Measurements from ENCODE around the gene NPEPL1. TPM values are rescaled to one million over a fixed set of nuclear protein-coding genes. Genes with fewer than 3 reads are reported as not detected.
A peak's percentile ranks its signal among the peaks of the same experiment; 100 is the strongest.

Gene NPEPL1
- total RNA-seq, 1 donor from 2014 or later: 41.6 TPM

DNA sequence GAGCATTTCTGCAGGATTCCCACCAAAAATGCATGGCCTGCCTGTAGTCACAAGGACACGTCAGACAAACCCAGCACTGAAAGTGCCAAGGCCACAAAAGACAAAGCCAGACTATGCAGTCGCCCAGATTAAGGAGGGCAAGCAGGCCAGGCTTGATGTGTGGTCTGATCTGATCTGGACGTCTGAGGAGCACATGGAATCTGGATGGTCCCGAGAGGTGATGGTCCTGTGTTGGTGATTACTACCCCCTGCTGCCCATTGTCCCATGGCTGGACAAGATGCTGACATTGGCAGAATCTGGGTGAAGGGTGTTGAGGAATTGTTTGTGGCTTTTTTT, 17.1 kb downstream of the NPEPL1 start:
- intact Hi-C loops (cut with DNase I): no loop called here
- ATAC-seq (no peak), DNase-seq (no peak)
- Histone ChIP-seq H3K4me3 (no peak overlapping the region), H3K4me1 (no peaks in the 10 kb centered on the region), H3K9me3 (no peaks in the 10 kb centered on the region), H3K27me3 (no peaks in the 10 kb centered on the region), H3K27ac (no peak overlapping the region), H3K36me3 (peaks cover 12% of the 10 kb centered on the region)
- TF ChIP-seq, protein P1, sequence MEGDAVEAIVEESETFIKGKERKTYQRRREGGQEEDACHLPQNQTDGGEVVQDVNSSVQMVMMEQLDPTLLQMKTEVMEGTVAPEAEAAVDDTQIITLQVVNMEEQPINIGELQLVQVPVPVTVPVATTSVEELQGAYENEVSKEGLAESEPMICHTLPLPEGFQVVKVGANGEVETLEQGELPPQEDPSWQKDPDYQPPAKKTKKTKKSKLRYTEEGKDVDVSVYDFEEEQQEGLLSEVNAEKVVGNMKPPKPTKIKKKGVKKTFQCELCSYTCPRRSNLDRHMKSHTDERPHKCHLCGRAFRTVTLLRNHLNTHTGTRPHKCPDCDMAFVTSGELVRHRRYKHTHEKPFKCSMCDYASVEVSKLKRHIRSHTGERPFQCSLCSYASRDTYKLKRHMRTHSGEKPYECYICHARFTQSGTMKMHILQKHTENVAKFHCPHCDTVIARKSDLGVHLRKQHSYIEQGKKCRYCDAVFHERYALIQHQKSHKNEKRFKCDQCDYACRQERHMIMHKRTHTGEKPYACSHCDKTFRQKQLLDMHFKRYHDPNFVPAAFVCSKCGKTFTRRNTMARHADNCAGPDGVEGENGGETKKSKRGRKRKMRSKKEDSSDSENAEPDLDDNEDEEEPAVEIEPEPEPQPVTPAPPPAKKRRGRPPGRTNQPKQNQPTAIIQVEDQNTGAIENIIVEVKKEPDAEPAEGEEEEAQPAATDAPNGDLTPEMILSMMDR (IDR thresholded peaks at IDR 0.05): no peak

DNA sequence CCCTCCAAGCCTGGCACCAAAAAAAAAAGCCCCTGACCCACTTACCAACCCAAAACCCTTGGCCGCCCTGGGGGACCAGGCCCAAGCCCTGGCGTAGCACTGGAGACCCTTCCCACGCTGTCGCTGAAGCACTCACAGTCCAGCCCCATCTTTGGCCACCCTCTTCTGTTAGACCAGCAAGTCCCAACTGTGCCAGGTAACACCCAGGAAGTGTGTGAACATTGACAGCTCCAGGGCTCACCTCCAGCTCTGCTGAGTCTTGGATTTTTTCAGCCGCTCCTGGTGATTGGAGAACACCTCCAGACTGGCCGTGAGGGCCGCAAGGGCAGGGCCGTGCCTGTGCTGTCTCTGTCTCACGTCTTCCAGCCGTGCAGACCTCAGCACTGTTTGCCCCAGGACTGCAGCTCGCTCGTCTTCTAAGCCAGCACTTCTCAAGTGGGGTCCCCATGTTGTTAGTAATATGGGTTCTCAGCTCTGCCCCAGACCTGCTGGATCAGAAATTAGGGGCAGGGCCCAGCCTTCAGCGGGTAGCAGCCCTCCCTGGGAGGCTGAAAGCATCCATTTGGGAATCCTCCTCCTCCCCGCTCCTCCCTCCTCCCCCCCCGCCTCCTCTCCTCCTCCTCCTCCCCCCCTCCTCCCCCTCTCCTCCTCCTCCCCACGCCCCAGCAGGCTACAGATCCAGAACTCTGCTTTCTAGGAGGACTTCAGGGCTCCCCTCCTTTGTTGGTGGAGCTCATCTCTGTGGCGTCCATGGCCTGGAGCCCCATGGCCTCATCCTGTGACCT, 18.1 kb downstream of the NPEPL1 start:
- DNase-seq (no peak), ATAC-seq (no peak)
- no peak overlapping the region for H3K27ac ChIP-seq
- peaks cover 6% of the 10 kb centered on the region for H3K36me3 ChIP-seq
- TF ChIP-seq, protein P1 (IDR thresholded peaks at IDR 0.05): no peak
- no peaks in the 10 kb centered on the region for H3K27me3 ChIP-seq
- no peaks in the 10 kb centered on the region for H3K9me3 ChIP-seq
- no peak overlapping the region for H3K4me3 ChIP-seq
- intact Hi-C loops (cut with DNase I): no loop called here
- H3K4me1 ChIP-seq: no peaks in the 10 kb centered on the region

DNA sequence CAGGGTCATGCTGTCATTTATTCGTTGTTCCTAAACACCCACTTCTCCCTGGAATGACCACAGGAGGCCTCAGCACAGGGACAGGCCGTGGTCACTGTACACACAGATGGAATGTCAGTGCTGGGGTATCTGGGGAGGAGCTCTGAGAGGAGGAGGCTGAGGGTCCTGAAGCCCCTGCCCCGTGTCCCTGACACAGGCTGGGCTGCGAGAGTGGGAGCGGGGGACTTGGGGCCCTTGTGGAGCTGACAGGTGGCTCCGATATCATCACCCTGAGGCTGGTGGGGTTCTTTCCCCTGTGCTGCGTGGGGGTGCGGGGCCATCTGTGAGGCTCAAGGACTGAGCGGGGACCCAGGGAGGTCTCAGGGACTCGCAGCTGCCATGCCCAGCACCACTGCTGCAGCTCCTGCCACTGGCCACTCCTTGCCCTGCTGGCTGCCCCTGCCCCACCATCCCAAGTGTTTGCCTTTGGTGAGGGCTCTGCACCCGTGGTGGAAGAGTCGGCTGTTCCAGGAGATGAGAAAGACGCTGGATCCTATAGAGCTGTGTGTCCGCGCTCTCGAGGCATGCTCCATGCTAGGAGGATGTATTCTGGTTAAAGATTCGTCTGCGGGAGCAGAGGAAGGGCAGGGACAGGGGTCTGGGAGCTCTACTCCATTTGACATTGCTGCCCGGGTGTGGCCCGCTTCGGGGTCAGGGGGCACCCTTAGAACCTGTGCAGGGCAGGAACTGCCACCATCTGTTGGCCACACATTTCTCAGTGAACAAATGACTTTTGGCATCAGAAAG, 18.9 kb downstream of the NPEPL1 start:
- intact Hi-C loops (cut with DNase I): no loop called here
- ATAC-seq (no peak), DNase-seq (peak; percentile 56)
- H3K4me3 ChIP-seq: no peak overlapping the region
- H3K27ac ChIP-seq: no peak overlapping the region
- peaks cover under 1% of the 10 kb centered on the region for H3K36me3 ChIP-seq
- no peaks in the 10 kb centered on the region for H3K9me3 ChIP-seq
- TF ChIP-seq, protein P1 (IDR thresholded peaks at IDR 0.05): no peak
- no peaks in the 10 kb centered on the region for H3K27me3 ChIP-seq
- H3K4me1 ChIP-seq: no peaks in the 10 kb centered on the region

DNA sequence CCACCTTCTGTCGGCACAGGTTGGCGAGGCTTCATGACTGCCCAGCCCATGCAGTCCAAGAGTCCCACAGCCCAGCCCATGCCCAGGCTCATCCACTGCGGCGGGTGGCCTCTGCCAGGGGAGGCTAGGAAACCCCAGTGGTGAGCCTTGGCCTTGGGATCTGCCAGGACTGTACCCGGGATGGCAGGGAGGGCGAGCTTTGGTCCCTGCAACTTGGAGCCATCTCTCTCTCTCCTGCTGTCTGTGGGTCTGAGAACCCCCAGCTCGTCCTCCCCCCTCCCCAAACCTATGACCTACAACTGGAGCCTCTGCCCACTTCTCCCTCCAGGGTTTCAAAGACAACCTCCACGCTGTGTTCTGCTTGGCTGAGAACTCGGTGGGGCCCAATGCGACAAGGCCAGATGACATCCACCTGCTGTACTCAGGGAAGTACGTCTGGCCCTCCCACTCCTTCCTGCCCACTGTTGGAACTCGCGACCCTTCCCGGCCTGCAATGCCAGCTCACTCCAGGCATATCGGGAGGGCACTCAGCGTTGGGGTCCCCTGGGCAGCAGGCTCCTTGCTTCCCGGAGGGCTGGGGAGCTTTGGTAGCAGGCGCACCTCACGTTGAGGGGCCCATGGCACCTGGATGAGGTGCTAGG, 19.7 kb downstream of the NPEPL1 start:
- Histone ChIP-seq H3K27ac (no peak overlapping the region), H3K4me1 (no peaks in the 10 kb centered on the region), H3K27me3 (no peaks in the 10 kb centered on the region), H3K4me3 (no peak overlapping the region), H3K9me3 (no peaks in the 10 kb centered on the region), H3K36me3 (no peaks in the 10 kb centered on the region)
- DNase-seq: no peak
- ATAC-seq: no peak
- intact Hi-C loops (cut with DNase I): no loop called here
- TF ChIP-seq, protein P1 (IDR thresholded peaks at IDR 0.05): no peak

DNA sequence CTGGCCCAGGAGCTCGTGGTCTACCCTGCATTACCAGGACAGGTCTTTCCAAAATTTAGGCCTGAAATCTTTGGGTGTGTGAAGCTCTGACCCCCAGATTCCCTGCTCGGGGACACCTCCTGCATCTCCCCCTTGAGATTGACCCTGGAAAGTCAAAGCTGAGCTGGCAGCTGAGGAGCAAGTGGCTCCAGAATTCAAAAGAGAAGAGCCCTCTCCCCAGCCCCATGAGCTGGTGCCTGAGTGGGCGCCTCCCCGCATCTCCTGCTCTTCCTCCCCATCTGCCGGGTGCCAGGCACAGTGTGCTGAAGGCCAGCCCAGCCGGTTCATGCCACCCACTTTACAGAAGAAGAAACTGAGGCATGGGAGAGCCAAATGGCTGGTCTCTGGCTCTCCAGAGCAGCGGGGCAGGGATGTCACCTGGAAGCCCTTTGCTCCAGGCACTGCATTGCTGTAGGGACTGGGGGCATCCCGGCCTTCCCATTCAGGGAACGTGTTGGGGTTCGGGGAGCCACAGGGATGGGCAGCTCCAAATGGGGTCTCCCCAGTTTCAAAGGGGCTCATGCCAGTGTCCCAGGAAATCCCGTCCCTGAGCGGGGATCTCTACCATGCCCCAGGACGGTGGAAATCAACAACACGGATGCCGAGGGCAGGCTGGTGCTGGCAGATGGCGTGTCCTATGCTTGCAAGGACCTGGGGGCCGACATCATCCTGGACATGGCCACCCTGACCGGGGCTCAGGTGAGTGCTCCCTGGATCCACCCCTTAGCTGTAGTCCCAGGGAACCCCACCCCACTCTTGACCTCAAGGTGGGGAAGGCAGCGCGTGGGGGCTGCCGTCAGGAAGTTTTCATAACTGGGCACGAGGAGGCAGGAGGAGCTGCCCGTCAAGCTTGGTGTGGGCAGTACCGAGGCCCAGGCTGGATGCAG, 20.5 kb downstream of the NPEPL1 start:
- Histone ChIP-seq H3K36me3 (no peaks in the 10 kb centered on the region), H3K4me1 (no peaks in the 10 kb centered on the region), H3K27ac (no peak overlapping the region), H3K27me3 (no peaks in the 10 kb centered on the region), H3K9me3 (no peaks in the 10 kb centered on the region), H3K4me3 (no peak overlapping the region)
- intact Hi-C loops (cut with DNase I): no loop called here
- ATAC-seq (no peak), DNase-seq (no peak)
- TF ChIP-seq, protein P1 (IDR thresholded peaks at IDR 0.05): no peak

All from upper lobe of right lung (tissue), 1 donor.